Rectal smooth muscle tissue (tissue), 1 donor: ENCODE data around the gene SLC25A48.

Experiments used
- H3K27ac ChIP-seq: one replicate; pipeline ENCODE4 v1.7.0; 2013; ENCODE audit warnings: low read depth, low read length, inconsistent platforms
- H3K27me3 ChIP-seq: one replicate; pipeline ENCODE4 v1.7.0; 2013; ENCODE audit warnings: low read length; ENCODE audit not compliant: control insufficient read depth, insufficient read depth
- H3K36me3 ChIP-seq: one replicate; pipeline ENCODE4 v1.7.0; 2013; ENCODE audit warnings: low read length; ENCODE audit not compliant: control insufficient read depth, insufficient read depth
- H3K4me1 ChIP-seq: one replicate; pipeline ENCODE4 v1.7.0; 2013; ENCODE audit warnings: low read length; ENCODE audit not compliant: control insufficient read depth, insufficient read depth
- H3K4me3 ChIP-seq: one replicate; pipeline ENCODE4 v1.7.0; 2013; ENCODE audit warnings: low read length
- H3K9ac ChIP-seq: one replicate; pipeline ENCODE4 v1.7.0; 2013; ENCODE audit warnings: low read length

Gene SLC25A48

GRCh38 chr5:135880801-135881200 lies 46.3 kb downstream of the SLC25A48 start:
- H3K4me1 ChIP-seq: peaks cover 6% of the 10 kb centered on the region
- H3K36me3 ChIP-seq: no peaks in the 10 kb centered on the region
- no peak overlapping the region for H3K27ac ChIP-seq
- H3K27me3 ChIP-seq: no peaks in the 10 kb centered on the region
- no peak overlapping the region for H3K9ac ChIP-seq
- no peak overlapping the region for H3K4me3 ChIP-seq

GRCh38 chr5:135881244-135881643 lies 46.8 kb downstream of the SLC25A48 start:
- Histone ChIP-seq H3K9ac (no peak overlapping the region), H3K27ac (no peak overlapping the region), H3K4me3 (no peak overlapping the region), H3K4me1 (peaks cover 6% of the 10 kb centered on the region), H3K27me3 (no peaks in the 10 kb centered on the region), H3K36me3 (no peaks in the 10 kb centered on the region)

- H3K36me3 ChIP-seq: no peaks in the 10 kb centered on the region
- H3K27ac ChIP-seq: no peak overlapping the region
- H3K4me1 ChIP-seq: peaks cover 6% of the 10 kb centered on the region
- no peak overlapping the region for H3K9ac ChIP-seq
- H3K27me3 ChIP-seq: no peaks in the 10 kb centered on the region
- H3K4me3 ChIP-seq: no peak overlapping the region
Measured at GRCh38 chr5:135881819-135882218, 47.4 kb downstream of the SLC25A48 start.

DNA sequence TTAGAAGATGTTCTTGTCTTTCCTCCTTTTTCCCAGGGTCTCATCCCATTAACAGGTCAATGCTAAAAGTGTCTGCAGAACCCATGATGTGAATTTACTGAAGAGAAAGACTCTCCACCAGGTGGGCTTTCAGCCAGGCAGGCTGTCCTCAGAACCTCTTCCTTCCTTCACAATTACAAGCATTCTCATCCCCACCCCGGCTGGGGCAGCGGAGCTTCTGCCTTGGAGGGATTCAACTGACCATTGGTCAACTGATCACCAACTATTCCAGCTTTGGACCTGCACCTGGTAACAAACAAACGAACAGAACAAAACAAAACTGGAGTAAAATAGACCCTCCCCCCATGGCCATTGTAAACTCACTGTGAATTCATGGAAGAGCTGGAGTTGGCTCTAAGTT lies 48.6 kb downstream of the SLC25A48 start:
- Histone ChIP-seq H3K9ac (no peak overlapping the region), H3K27me3 (no peaks in the 10 kb centered on the region), H3K36me3 (no peaks in the 10 kb centered on the region), H3K4me1 (peaks cover 1% of the 10 kb centered on the region), H3K4me3 (no peak overlapping the region), H3K27ac (no peak overlapping the region)

GRCh38 chr5:135883441-135883840 lies 49.0 kb downstream of the SLC25A48 start:
- no peaks in the 10 kb centered on the region for H3K4me1 ChIP-seq
- H3K9ac ChIP-seq: no peak overlapping the region
- no peak overlapping the region for H3K27ac ChIP-seq
- H3K4me3 ChIP-seq: no peak overlapping the region
- H3K36me3 ChIP-seq: no peaks in the 10 kb centered on the region
- no peaks in the 10 kb centered on the region for H3K27me3 ChIP-seq

- no peak overlapping the region for H3K4me3 ChIP-seq
- H3K4me1 ChIP-seq: no peaks in the 10 kb centered on the region
- no peak overlapping the region for H3K27ac ChIP-seq
- H3K27me3 ChIP-seq: no peaks in the 10 kb centered on the region
- H3K9ac ChIP-seq: no peak overlapping the region
- no peaks in the 10 kb centered on the region for H3K36me3 ChIP-seq
Measured at GRCh38 chr5:135885031-135885430, 50.6 kb downstream of the SLC25A48 start.

GRCh38 chr5:135886136-135886535 lies 51.7 kb downstream of the SLC25A48 start:
- Histone ChIP-seq H3K36me3 (no peaks in the 10 kb centered on the region), H3K27ac (no peak overlapping the region), H3K27me3 (no peaks in the 10 kb centered on the region), H3K9ac (no peak overlapping the region), H3K4me3 (no peak overlapping the region), H3K4me1 (no peaks in the 10 kb centered on the region)

DNA sequence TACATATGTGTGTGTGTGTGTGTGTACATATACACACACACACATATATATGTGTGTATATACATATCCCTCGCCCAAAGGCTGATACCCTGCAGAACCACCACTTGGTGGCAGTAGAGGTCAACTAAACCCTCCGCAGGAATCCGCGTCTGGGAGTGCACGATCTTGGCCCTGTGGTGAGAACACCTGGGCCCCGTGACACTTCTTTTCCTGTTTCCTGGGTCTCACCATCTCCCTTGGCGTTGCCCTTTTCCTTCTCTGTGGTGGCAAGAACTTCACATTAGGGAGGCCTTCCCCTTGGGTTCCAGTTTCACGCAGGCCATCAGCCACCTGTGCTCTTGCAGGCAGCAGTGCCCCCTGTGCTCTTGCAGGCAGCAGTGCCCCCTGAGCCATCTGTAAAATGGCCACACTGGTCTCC lies 53.0 kb downstream of the SLC25A48 start:
- H3K4me3 ChIP-seq: no peak overlapping the region
- no peak overlapping the region for H3K27ac ChIP-seq
- no peaks in the 10 kb centered on the region for H3K27me3 ChIP-seq
- H3K4me1 ChIP-seq: no peaks in the 10 kb centered on the region
- no peaks in the 10 kb centered on the region for H3K36me3 ChIP-seq
- no peak overlapping the region for H3K9ac ChIP-seq

GRCh38 chr5:135887881-135888614 lies 53.6 kb downstream of the SLC25A48 start:
- Histone ChIP-seq H3K4me3 (no peak overlapping the region), H3K4me1 (no peaks in the 10 kb centered on the region), H3K27ac (no peak overlapping the region), H3K9ac (no peak overlapping the region), H3K36me3 (no peaks in the 10 kb centered on the region), H3K27me3 (no peaks in the 10 kb centered on the region)

DNA sequence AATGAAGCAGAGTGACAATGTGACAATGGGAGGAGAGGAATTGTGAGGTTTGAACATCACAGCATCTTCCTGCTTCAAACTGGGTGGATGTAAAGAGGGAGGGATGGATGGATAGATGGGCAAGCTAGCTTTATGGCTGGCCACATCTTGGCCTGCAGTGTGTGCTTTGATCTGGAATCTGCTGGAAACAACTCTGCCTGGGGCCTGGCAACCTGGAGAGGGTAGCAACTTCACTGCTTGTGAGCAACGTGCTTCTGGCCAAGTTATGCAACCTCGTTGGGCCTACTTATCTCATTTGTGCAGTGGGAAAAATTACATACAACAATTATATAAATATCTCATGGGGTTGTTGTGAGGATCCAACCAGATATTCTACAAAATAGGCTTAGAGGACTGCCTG lies 55.8 kb downstream of the SLC25A48 start:
- no peaks in the 10 kb centered on the region for H3K36me3 ChIP-seq
- no peak overlapping the region for H3K27ac ChIP-seq
- no peak overlapping the region for H3K9ac ChIP-seq
- H3K27me3 ChIP-seq: no peaks in the 10 kb centered on the region
- no peaks in the 10 kb centered on the region for H3K4me1 ChIP-seq
- H3K4me3 ChIP-seq: no peak overlapping the region

DNA sequence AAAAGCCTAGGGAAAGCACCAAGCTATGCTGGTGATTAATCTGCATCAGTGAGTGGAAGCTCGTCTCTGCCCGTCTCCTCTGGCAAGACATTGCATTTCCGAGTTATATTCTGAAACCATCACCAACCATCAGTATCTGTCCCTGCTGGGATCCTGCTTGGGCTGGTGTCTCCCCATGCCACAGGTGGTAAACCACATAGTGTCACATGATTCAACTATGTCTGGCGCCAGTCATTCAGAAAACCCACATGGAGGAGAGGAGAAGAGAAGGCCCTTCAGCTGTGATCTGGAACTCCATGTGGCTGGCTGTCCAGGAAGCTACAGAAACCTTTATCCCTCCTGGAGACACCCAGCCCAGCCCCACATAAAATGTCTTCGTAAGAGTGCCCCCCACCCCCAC lies 56.4 kb downstream of the SLC25A48 start:
- Histone ChIP-seq H3K9ac (no peak overlapping the region), H3K27ac (no peak overlapping the region), H3K27me3 (no peaks in the 10 kb centered on the region), H3K36me3 (no peaks in the 10 kb centered on the region), H3K4me3 (no peak overlapping the region), H3K4me1 (no peaks in the 10 kb centered on the region)

GRCh38 chr5:135891268-135891667 lies 56.8 kb downstream of the SLC25A48 start:
- no peaks in the 10 kb centered on the region for H3K27me3 ChIP-seq
- H3K27ac ChIP-seq: no peak overlapping the region
- H3K9ac ChIP-seq: no peak overlapping the region
- H3K36me3 ChIP-seq: no peaks in the 10 kb centered on the region
- no peaks in the 10 kb centered on the region for H3K4me1 ChIP-seq
- no peak overlapping the region for H3K4me3 ChIP-seq

GRCh38 chr5:135891791-135892190 lies 57.3 kb downstream of the SLC25A48 start:
- H3K9ac ChIP-seq: no peak overlapping the region

More at GRCh38 chr5:135891791-135892190, 57.3 kb downstream of the SLC25A48 start:
- H3K27ac ChIP-seq: no peak overlapping the region
- H3K27me3 ChIP-seq: no peaks in the 10 kb centered on the region
- no peaks in the 10 kb centered on the region for H3K36me3 ChIP-seq
- H3K4me3 ChIP-seq: no peak overlapping the region
- H3K4me1 ChIP-seq: no peaks in the 10 kb centered on the region
